ENCODE results near the gene HES7.

Gene HES7

DNA sequence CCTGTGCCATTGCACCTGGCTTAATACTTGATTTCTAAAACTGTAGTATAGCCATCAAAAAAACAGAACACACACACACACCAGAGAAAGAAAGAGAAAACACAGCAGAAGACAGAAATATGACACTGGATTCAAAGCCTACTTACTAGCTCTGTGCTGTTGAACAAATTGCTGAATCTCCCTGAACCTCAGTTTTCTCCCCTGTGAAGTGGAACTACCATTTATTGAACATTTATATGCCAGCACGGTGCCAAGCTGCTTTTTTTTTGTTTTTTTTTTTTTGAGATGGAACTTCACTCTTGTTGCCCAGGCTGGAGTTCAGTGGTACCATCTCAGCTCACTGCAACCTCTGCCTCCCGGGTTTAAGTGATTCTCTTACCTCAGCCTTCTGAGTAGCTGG lies 23.1 kb downstream of the HES7 start:
- Histone ChIP-seq H4K20me1 (ENCODE audit: insufficient read depth, low read length) (no peaks in the 10 kb centered on the region), H3K9me3 (ENCODE audit: low read length) (no peaks in the 10 kb centered on the region), H3K36me3 (ENCODE audit: insufficient read depth, low read length) (no peaks in the 10 kb centered on the region), H3K9me2 (ENCODE audit: low read depth, low read length) (no peaks in the 10 kb centered on the region), H3K4me1 (ENCODE audit: insufficient read depth, low read length, severe bottlenecking) (no peaks in the 10 kb centered on the region), H2AFZ (ENCODE audit: low read length) (no peak overlapping the region), H3K4me3 (ENCODE audit: low read depth, low read length, poor library complexity, severe bottlenecking) (no peak overlapping the region), H3F3A (ENCODE audit: insufficient read depth, low read length) (no peaks in the 10 kb centered on the region), H3K79me2 (ENCODE audit: insufficient read depth, low read length) (no peaks in the 10 kb centered on the region), H3K27ac (ENCODE audit: low read depth, low read length, poor library complexity, severe bottlenecking) (no peak overlapping the region), H3K27me3 (ENCODE audit: insufficient read depth, low read length) (0 out of 2 replicates have a peak, but pooled peaks cover under 1% of the 10 kb centered on the region), H3K9ac (ENCODE audit: low read length) (no peak overlapping the region), H3K4me2 (ENCODE audit: low read length) (no peak overlapping the region)
- TF ChIP-seq, protein P1, sequence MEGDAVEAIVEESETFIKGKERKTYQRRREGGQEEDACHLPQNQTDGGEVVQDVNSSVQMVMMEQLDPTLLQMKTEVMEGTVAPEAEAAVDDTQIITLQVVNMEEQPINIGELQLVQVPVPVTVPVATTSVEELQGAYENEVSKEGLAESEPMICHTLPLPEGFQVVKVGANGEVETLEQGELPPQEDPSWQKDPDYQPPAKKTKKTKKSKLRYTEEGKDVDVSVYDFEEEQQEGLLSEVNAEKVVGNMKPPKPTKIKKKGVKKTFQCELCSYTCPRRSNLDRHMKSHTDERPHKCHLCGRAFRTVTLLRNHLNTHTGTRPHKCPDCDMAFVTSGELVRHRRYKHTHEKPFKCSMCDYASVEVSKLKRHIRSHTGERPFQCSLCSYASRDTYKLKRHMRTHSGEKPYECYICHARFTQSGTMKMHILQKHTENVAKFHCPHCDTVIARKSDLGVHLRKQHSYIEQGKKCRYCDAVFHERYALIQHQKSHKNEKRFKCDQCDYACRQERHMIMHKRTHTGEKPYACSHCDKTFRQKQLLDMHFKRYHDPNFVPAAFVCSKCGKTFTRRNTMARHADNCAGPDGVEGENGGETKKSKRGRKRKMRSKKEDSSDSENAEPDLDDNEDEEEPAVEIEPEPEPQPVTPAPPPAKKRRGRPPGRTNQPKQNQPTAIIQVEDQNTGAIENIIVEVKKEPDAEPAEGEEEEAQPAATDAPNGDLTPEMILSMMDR (IDR thresholded peaks at IDR 0.05; ENCODE audit: low read length): no peak
- TF ChIP-seq EZH2 (IDR thresholded peaks at IDR 0.05; ENCODE audit: borderline replicate concordance, low read length): no peak

DNA sequence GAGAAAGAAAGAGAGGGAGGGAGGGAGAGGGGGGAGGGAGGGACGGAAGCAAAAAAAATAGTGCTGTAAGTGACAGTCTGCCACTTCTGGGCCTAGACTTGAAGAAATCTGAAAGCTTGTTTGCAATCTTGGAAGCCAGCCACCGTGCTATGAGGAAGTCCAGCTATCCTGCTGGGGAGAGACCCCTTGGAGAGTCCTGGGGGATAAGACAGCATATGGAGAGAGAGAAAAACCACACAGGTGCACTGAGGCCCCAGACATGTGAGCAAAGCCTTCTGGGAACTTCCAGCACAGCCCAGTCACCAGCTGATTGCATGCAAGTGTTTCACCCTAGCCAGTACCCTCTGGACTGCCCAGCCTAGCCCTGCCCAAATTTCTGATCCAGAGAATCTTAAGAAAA lies 23.8 kb downstream of the HES7 start:
- H3K9me2 ChIP-seq (ENCODE audit: low read depth, low read length): no peaks in the 10 kb centered on the region
- H3K27ac ChIP-seq (ENCODE audit: low read depth, low read length, poor library complexity, severe bottlenecking): no peak overlapping the region
- H3K36me3 ChIP-seq (ENCODE audit: insufficient read depth, low read length): no peaks in the 10 kb centered on the region
- H3K4me2 ChIP-seq (ENCODE audit: low read length): no peak overlapping the region
- no peaks in the 10 kb centered on the region for H3F3A ChIP-seq (ENCODE audit: insufficient read depth, low read length)
- no peaks in the 10 kb centered on the region for H3K4me1 ChIP-seq (ENCODE audit: insufficient read depth, low read length, severe bottlenecking)
- H2AFZ ChIP-seq (ENCODE audit: low read length): no peak overlapping the region
- no peak overlapping the region for H3K4me3 ChIP-seq (ENCODE audit: low read depth, low read length, poor library complexity, severe bottlenecking)
- no peak overlapping the region for H3K9ac ChIP-seq (ENCODE audit: low read length)
- H3K27me3 ChIP-seq (ENCODE audit: insufficient read depth, low read length): peaks cover 7% of the 10 kb centered on the region; the same call in 1 of the 2 replicates
- H4K20me1 ChIP-seq (ENCODE audit: insufficient read depth, low read length): no peaks in the 10 kb centered on the region
- no peaks in the 10 kb centered on the region for H3K79me2 ChIP-seq (ENCODE audit: insufficient read depth, low read length)
- H3K9me3 ChIP-seq (ENCODE audit: low read length): no peaks in the 10 kb centered on the region
- TF ChIP-seq EZH2 (IDR thresholded peaks at IDR 0.05; ENCODE audit: borderline replicate concordance, low read length): no peak
- TF ChIP-seq, protein P1 (IDR thresholded peaks at IDR 0.05; ENCODE audit: low read length): no peak

DNA sequence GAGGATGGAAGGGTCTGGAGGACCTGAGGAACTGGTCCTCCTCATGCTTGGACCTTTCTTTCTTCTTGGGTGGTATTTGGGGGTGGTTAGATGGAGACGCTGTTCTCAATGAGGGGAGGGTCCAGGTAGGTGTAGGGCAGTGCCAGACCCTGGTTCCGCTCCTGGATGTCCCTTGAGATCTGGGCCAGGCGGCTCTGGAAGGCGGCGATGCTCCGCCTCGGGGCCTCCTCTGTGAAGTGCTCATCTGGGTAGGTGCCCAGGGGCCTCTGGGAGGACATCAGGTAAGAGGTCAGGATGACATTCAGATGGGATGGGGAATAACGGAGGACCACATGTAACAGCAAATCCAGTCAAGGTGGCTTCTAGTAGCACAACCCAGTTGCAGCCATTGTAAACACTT lies 27.4 kb downstream of the HES7 start:
- Histone ChIP-seq H4K20me1 (ENCODE audit: insufficient read depth, low read length) (no peaks in the 10 kb centered on the region), H3K9me2 (ENCODE audit: low read depth, low read length) (no peaks in the 10 kb centered on the region), H3K9me3 (ENCODE audit: low read length) (no peaks in the 10 kb centered on the region), H3K27ac (ENCODE audit: low read depth, low read length, poor library complexity, severe bottlenecking) (no peak overlapping the region), H3K27me3 (ENCODE audit: insufficient read depth, low read length) (peaks cover 7% of the 10 kb centered on the region; the same call in 1 of the 2 replicates), H3F3A (ENCODE audit: insufficient read depth, low read length) (no peaks in the 10 kb centered on the region), H3K4me2 (ENCODE audit: low read length) (no peak overlapping the region), H2AFZ (ENCODE audit: low read length) (no peak overlapping the region), H3K79me2 (ENCODE audit: insufficient read depth, low read length) (no peaks in the 10 kb centered on the region), H3K36me3 (ENCODE audit: insufficient read depth, low read length) (no peaks in the 10 kb centered on the region), H3K4me3 (ENCODE audit: low read depth, low read length, poor library complexity, severe bottlenecking) (no peak overlapping the region), H3K9ac (ENCODE audit: low read length) (no peak overlapping the region), H3K4me1 (ENCODE audit: insufficient read depth, low read length, severe bottlenecking) (peaks cover 2% of the 10 kb centered on the region)
- no peak for TF ChIP-seq EZH2 (IDR thresholded peaks at IDR 0.05; ENCODE audit: borderline replicate concordance, low read length)
- TF ChIP-seq, protein P1 (IDR thresholded peaks at IDR 0.05; ENCODE audit: low read length): no peak

Measured in OCI-LY1 (cell line).